A673 (cell line): ENCODE measurements around the gene CNIH3. TPM values are rescaled to one million over a fixed set of nuclear protein-coding genes. Genes with fewer than 3 reads are reported as not detected.

Experiments
- BruUV-seq: library from RNA; stranded (reverse); fragments of 400-500 nt; replicated peaks from 2 replicates; lab custom pipeline; 2021; lab: Mats Ljungman, UMichigan
- CTCF ChIA-PET: fragments of 300-600 bp; sonication (Branson Sonifier 250); formaldehyde crosslinking; loops from one replicate; lab custom pipeline; 2022; ENCODE audit warnings: antibody characterized with exemption; lab: Charles Lee
- POLR2A ChIA-PET: fragments of 300-600 bp; sonication (Branson Sonifier 250); formaldehyde crosslinking; loops from one replicate; lab custom pipeline; 2022; ENCODE audit warnings: antibody characterized with exemption; ENCODE audit not compliant: low non-redundant PET; lab: Charles Lee
- DNase-seq: peaks from one replicate; pipeline ENCODE4 v3.0.0-alpha.2; 2015; ENCODE audit warnings: low spot score
- H3K27ac ChIP-seq: fragments of 200-600 bp; sonication (generic); 2 replicates; pipeline ENCODE4 v1.5.1; 2016; ENCODE audit warnings: mixed run types, low read depth, mild to moderate bottlenecking, mixed read lengths, antibody characterized with exemption, low read length; ENCODE audit not compliant: poor library complexity, severe bottlenecking
- H3K27me3 ChIP-seq: fragments of 200-600 bp; sonication (generic); replicated peaks from 2 replicates; pipeline ENCODE4 v1.6.1; 2017; ENCODE audit warnings: mixed run types, low read depth, mild to moderate bottlenecking, mixed read lengths, antibody characterized with exemption, low read length; ENCODE audit not compliant: insufficient read depth, poor library complexity
- H3K36me3 ChIP-seq: fragments of 200-600 bp; sonication (generic); 2 replicates; pipeline ENCODE4 v1.6.1; 2016; ENCODE audit warnings: mixed run types, mild to moderate bottlenecking, mixed read lengths, antibody characterized with exemption, low read length; ENCODE audit not compliant: insufficient read depth, poor library complexity, severe bottlenecking
- H3K4me1 ChIP-seq: fragments of 200-600 bp; sonication (generic); 2 replicates; pipeline ENCODE4 v1.6.1; 2017; ENCODE audit warnings: mixed run types, mild to moderate bottlenecking, mixed read lengths, antibody characterized with exemption, low read length; ENCODE audit not compliant: insufficient read depth, poor library complexity, severe bottlenecking
- H3K4me3 ChIP-seq: fragments of 200-600 bp; sonication (generic); 2 replicates; pipeline ENCODE4 v1.5.1; 2016; ENCODE audit warnings: low read depth, mixed run types, mild to moderate bottlenecking, mixed read lengths, low read length; ENCODE audit not compliant: poor library complexity, severe bottlenecking
- H3K9me3 ChIP-seq: fragments of 200-600 bp; sonication (generic); 2 replicates; pipeline ENCODE4 v1.6.1; 2016; ENCODE audit warnings: mixed run types, low read depth, mild to moderate bottlenecking, mixed read lengths, antibody characterized with exemption, low read length; ENCODE audit not compliant: poor library complexity, severe bottlenecking
- EZH2 ChIP-seq: fragments of 200-600 bp; sonication (generic); IDR thresholded peaks from 2 replicates; pipeline ENCODE4 v1.6.1; 2017; ENCODE audit warnings: borderline replicate concordance, low read depth, mild to moderate bottlenecking, mixed read lengths, antibody characterized with exemption, low read length; ENCODE audit not compliant: poor library complexity, severe bottlenecking
- intact Hi-C: fragments of 100-400 bp; cut with micrococcal nuclease; formaldehyde crosslinking; loops from one replicate; pipeline ENCODE4 v1.10.0; 2022; ENCODE audit not compliant: unreplicated experiment
- total RNA-seq: library from RNA; stranded (reverse); gene quantifications from 2 replicates; pipeline ENCODE4 v1.2.3, GENCODE V29; 2021
- TF ChIP-seq, protein P1 (sequence below): fragments of 300-800, 200-600 bp; sonication (generic); conservative IDR thresholded peaks from 2 replicates; pipeline ENCODE4 v1.5.1; 2017; ENCODE audit warnings: low read depth, mild to moderate bottlenecking, antibody characterized with exemption, low read length, moderate library complexity, mixed read lengths

CNIH3 gene
- total RNA-seq, 1 experiment from 2014 or later: 3.8 TPM

DNA sequence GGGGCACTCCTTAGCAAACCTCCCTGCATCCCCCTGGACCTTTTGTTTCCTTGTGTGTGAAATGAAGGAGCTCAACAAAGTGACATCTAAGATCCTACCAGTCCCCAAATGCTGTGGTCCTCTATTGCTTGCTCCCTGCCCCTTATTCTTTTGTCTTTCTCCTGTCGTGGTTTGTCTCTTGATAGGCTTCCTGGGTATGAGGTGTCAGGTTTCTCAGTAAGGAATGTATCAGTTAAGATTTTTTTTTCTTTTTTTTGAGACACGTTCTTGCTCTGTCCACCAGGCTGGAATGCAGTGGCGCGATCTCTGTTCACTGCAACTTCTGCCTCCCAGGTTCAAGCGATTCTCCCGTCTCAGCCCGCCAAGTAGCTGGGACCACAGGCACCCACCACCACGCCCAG lies 16.8 kb downstream of the CNIH3 start:
- Histone ChIP-seq H3K4me1 (peaks cover 17% of the 10 kb centered on the region), H3K27ac (no peak overlapping the region), H3K9me3 (no peaks in the 10 kb centered on the region), H3K4me3 (no peak overlapping the region), H3K36me3 (no peaks in the 10 kb centered on the region), H3K27me3 (no peaks in the 10 kb centered on the region)
- intact Hi-C loops: no loop called here
- ChIA-PET POLR2A (no interaction called here), CTCF (no interaction called here)
- DNase-seq: peak; percentile 10
- TF ChIP-seq, protein P1, sequence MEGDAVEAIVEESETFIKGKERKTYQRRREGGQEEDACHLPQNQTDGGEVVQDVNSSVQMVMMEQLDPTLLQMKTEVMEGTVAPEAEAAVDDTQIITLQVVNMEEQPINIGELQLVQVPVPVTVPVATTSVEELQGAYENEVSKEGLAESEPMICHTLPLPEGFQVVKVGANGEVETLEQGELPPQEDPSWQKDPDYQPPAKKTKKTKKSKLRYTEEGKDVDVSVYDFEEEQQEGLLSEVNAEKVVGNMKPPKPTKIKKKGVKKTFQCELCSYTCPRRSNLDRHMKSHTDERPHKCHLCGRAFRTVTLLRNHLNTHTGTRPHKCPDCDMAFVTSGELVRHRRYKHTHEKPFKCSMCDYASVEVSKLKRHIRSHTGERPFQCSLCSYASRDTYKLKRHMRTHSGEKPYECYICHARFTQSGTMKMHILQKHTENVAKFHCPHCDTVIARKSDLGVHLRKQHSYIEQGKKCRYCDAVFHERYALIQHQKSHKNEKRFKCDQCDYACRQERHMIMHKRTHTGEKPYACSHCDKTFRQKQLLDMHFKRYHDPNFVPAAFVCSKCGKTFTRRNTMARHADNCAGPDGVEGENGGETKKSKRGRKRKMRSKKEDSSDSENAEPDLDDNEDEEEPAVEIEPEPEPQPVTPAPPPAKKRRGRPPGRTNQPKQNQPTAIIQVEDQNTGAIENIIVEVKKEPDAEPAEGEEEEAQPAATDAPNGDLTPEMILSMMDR: no peak
- TF ChIP-seq EZH2: no peak
- no TSS peak for BruUV-seq

DNA sequence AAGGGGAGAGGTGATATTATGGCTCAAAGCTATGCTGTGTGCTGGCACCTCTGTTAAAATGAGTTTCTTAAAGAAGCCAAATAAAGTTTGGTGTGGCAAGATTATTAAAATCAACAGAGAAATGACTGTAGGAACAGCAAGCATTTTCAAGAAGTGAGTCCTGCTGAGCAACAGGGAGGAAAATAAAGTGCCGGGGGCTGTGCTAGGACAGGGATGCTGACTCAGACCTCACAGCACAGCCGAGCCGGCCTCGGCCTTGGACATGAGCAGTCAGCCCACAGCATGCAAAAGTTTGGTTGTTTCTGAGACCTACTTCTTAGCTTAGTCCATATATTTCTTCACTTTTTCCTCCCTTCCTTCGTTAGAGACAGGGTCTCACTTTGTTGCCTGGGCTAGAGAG lies 19.2 kb downstream of the CNIH3 start:
- intact Hi-C loops: loop anchor here (5.0 kb wide), 1 partner anchor 118 kb away; no protein-coding TSS in a partner anchor
- no TSS peak for BruUV-seq
- Histone ChIP-seq H3K27ac (no peak overlapping the region), H3K4me3 (no peak overlapping the region), H3K4me1 (peaks cover 23% of the 10 kb centered on the region), H3K27me3 (no peaks in the 10 kb centered on the region), H3K9me3 (no peaks in the 10 kb centered on the region), H3K36me3 (no peaks in the 10 kb centered on the region)
- CTCF ChIA-PET: no interaction called here
- POLR2A ChIA-PET: no interaction called here
- DNase-seq: no peak
- no peak for TF ChIP-seq EZH2
- TF ChIP-seq, protein P1: no peak

DNA sequence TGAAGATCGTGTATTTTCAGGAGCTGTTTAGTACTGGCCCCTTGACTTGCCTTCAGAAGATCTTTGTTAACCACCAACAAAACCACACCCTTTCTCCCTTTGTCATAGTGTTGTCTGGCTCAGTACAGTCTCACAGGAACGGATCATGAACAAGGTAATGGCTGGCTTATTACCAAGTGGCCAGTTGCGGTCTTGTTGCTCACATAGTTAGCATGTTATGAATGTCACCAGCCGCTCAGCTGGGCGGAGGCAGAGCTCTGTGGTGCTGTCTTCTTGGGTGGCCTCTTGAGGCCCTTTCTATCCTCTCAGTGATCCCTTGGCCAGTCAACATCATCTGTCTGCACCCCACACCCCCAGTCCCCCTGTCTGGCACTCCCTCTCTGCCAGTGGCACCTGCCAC lies 21.4 kb downstream of the CNIH3 start:
- BruUV-seq: no TSS peak
- Histone ChIP-seq H3K36me3 (no peaks in the 10 kb centered on the region), H3K27ac (no peak overlapping the region), H3K9me3 (no peaks in the 10 kb centered on the region), H3K4me1 (peaks cover 23% of the 10 kb centered on the region), H3K27me3 (no peaks in the 10 kb centered on the region), H3K4me3 (no peak overlapping the region)
- peak; percentile 45 for DNase-seq
- ChIA-PET POLR2A (no interaction called here), CTCF (no interaction called here)
- TF ChIP-seq EZH2: no peak
- TF ChIP-seq, protein P1: no peak
- intact Hi-C loops: loop anchor here (5.0 kb wide), 1 partner anchor 120 kb away; no protein-coding TSS in a partner anchor
